Subcutaneous abdominal adipose tissue (tissue), 5 donors: Measurements from ENCODE around the gene PKIG.
A peak's percentile ranks its signal among the peaks of the same experiment; 100 is the strongest.

ENCODE experiments used
- H3K27ac ChIP-seq: one replicate; pipeline ENCODE4 v1.7.0; 2013; ENCODE audit warnings: low read depth, mild to moderate bottlenecking, inconsistent platforms, low read length, moderate library complexity
- H3K27me3 ChIP-seq, 5 donors: one replicate each; pipeline ENCODE4 v1.7.0; 2013; ENCODE audit warnings: low read length in 5 of 5, inconsistent platforms in 1 of 5; ENCODE audit not compliant: control insufficient read depth in 5 of 5, insufficient read depth in 4 of 5
- H3K36me3 ChIP-seq, 5 donors: one replicate each; pipeline ENCODE4 v1.7.0; 2013; ENCODE audit warnings: low read length in 5 of 5; ENCODE audit not compliant: control insufficient read depth in 5 of 5, insufficient read depth in 5 of 5
- H3K4me1 ChIP-seq, 5 donors: one replicate each; pipeline ENCODE4 v1.7.0; 2013; ENCODE audit warnings: low read length in 5 of 5, mild to moderate bottlenecking in 3 of 5, moderate library complexity in 1 of 5; ENCODE audit not compliant: control insufficient read depth in 5 of 5, insufficient read depth in 5 of 5
- H3K4me3 ChIP-seq, 5 donors: one replicate each; pipeline ENCODE4 v1.7.0; 2013; ENCODE audit warnings: low read length in 5 of 5, low read depth in 1 of 5
- H3K9ac ChIP-seq, 5 donors: one replicate each; pipeline ENCODE4 v1.7.0; 2013; ENCODE audit warnings: low read length in 5 of 5, mild to moderate bottlenecking in 4 of 5, moderate library complexity in 3 of 5
- H3K9me3 ChIP-seq, 5 donors: one replicate each; pipeline ENCODE4 v1.7.0; 2013; ENCODE audit warnings: low read length in 5 of 5; ENCODE audit not compliant: control insufficient read depth in 5 of 5
- donor health status: healthy.
- donor health status: healthy.
- donor health status: healthy.
- donor health status: healthy.
- donor health status: healthy.

The PKIG gene

DNA sequence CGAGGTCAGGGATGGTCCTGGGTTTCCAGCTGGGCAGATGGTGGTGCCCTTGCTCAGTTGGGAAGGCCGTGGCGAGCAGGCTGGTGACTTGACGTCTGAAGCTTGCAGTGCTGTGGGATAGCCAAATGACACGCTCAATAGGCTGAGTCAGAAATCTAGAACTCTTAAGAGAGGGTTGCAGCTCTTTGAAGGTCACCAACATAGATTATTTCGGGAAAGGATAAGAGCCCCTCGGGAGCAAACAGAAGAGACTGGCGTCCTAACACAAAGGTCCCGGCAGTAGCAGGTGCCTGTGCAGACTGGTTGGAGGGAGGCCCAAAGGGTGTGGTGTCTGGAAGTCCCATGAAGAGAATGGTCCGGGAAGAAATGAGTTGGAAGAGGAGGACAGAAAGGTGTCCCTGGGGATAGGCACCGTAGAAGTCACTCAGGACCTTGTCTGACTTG, 18.4 kb downstream of the PKIG start:
- Histone ChIP-seq H3K4me1 (peaks cover 17 to 79% (median 65%) of the 10 kb centered on the region in 5 donors), H3K36me3 (no peaks in the 10 kb centered on the region), H3K27me3 (no peaks in the 10 kb centered on the region), H3K4me3 (peak overlapping the region; percentile 10 to 45 (median 36)), H3K9ac (peak overlapping the region in 4 of 5 donors; percentile 7 to 70 (median 48)), H3K27ac (peak overlapping the region; percentile 93), H3K9me3 (no peaks in the 10 kb centered on the region)

DNA sequence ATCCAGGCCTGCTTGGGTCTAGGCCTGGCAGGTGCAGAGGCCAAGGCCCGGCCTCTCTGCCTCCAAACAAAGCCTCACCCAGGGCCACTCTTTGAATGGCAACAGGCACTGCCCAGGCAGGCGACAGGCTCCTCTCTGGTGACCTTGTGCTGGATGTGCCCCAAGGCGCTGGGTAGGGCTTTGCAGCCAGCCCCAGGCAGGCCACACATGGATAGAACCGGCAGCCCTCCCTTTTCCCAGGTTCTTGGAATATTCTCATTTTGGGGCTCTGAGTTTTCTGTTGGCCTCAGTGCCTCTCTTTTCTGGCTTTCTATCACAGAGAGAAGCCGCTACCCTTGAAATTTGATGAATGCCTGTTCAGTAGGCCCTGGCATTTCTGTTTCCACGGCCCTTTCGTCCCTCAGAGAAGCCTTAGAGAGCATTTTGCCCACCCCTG, 18.9 kb downstream of the PKIG start:
- H3K9ac ChIP-seq, result peak overlapping the region in 4 of 5 donors; percentile 7 to 70 (median 48)
- H3K27ac ChIP-seq, result peak overlapping the region; percentile 93
- H3K27me3 ChIP-seq, result no peaks in the 10 kb centered on the region
- H3K4me1 ChIP-seq, result peaks cover 17 to 75% (median 65%) of the 10 kb centered on the region in 5 donors
- no peaks in the 10 kb centered on the region for H3K36me3 ChIP-seq
- peak overlapping the region; percentile 10 to 45 (median 36) for H3K4me3 ChIP-seq
- H3K9me3 ChIP-seq, result no peaks in the 10 kb centered on the region

DNA sequence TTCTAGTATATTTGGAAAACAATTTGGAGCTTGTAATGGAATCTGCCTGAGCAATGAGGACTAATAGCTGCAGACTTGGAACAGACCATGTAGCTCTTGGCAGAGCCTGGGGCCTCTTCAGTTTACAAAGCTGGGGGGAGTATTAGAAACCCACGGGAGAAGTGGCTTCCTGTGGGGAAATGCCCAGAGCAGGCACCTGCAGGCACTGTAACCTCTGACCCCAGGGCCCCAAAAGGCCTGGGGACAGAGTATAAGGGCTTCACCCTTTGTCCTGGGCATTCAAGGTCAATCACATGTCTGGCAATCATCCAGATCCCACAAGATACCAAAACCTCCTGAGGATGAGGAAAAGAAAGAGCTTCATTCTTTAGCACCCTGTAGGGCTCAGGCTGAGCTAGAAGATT, 19.4 kb downstream of the PKIG start:
- Histone ChIP-seq H3K9ac (peak overlapping the region in 4 of 5 donors; percentile 7 to 64 (median 30)), H3K4me1 (peaks cover 17 to 70% (median 65%) of the 10 kb centered on the region in 5 donors), H3K9me3 (no peaks in the 10 kb centered on the region), H3K4me3 (peak overlapping the region in 2 of 5 donors; percentile 22 to 36), H3K36me3 (no peaks in the 10 kb centered on the region), H3K27ac (peak overlapping the region; percentile 93), H3K27me3 (no peaks in the 10 kb centered on the region)

DNA sequence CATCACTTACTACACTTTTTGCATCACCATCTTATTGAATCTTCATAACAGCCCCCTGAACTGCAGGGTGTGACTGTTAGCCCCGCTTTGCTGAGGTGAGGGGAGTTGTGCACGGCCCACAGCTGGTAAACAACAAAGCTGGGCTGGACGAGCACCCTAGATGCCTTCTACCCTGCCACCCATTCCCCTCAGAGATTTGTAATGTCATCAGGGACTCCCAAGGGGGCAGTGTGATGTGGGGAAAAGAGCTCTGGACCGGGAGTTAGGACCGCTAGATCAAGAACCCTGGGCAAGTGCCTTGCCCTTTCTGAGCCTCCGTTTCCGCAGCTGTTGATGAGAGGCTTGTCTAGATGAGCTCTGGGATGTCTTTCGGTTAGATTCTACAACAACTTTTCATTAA, 20.9 kb downstream of the PKIG start:
- Histone ChIP-seq H3K9ac (no peak overlapping the region), H3K27ac (peak overlapping the region; percentile 5), H3K27me3 (no peaks in the 10 kb centered on the region), H3K36me3 (no peaks in the 10 kb centered on the region), H3K9me3 (no peaks in the 10 kb centered on the region), H3K4me1 (peaks cover 15 to 57% (median 53%) of the 10 kb centered on the region in 5 donors), H3K4me3 (no peak overlapping the region)

DNA sequence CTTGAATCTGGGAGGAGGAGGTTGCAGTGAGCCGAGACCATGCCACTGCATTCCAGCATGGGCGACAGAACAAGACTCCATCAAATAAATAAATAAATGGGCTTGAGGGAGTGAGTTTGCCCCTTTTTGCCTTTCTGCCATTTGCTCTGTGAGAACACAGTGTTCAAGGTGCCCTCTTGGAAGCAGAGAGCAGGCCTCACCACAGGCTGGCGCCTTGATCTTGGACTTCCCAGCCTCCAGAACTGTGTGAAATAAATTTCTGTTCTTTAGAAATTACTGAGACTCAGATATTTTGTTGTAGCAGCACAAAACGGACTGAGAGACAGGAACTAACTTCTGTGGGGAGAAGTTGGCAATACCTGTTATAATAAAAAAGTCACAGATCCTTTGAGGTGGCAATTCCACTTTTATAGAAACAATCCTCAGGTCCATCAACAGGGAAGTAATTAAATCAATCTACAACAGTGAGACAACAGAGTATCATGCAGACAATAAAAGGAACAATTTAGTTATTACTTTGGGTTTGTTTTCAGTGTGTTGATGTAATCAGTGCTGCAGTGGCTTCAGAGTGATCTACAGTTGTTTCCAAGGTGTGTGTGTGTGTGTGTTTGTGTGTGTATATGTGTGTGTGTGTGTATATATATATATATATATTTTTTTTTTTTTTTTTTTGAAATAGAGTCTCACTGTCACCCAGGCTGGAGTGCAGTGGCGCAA, 24.5 kb downstream of the PKIG start:
- no peaks in the 10 kb centered on the region for H3K36me3 ChIP-seq
- no peak overlapping the region for H3K9ac ChIP-seq
- H3K4me3 ChIP-seq, result no peak overlapping the region
- H3K27ac ChIP-seq, result no peak overlapping the region
- H3K27me3 ChIP-seq, result no peaks in the 10 kb centered on the region
- peaks cover 11 to 43% (median 36%) of the 10 kb centered on the region in 5 donors for H3K4me1 ChIP-seq
- H3K9me3 ChIP-seq, result no peaks in the 10 kb centered on the region

DNA sequence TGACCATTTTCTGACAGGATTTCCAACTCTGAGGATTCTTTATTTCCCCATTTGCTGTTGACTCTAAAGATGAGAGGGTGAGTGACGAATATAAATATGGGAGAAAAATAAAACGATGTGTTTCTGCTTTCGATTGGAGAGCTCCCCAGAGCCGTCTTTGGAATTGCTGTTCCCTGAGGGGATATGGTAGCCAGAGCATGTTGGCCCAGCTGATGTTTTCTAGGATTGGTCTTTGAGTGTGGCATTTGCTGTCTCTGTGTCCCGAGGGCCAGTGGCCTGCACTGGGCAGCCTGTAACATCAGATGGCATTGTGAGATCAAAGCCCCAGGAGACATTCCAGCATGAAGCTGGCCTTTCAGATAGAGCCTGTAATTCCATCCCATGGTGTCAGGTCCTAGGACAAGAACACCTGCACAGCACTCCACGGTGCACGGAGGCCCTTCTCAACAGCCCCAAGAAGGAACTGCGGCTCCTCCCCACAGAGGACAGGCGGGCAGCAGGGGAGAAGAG, 26.7 kb downstream of the PKIG start:
- Histone ChIP-seq H3K27ac (peak overlapping the region; percentile 94), H3K36me3 (peaks cover 0 to 9% (median 5%) of the 10 kb centered on the region in 5 donors), H3K9me3 (no peaks in the 10 kb centered on the region), H3K9ac (peak overlapping the region; percentile 30 to 72 (median 64)), H3K4me1 (peaks cover 8 to 33% (median 22%) of the 10 kb centered on the region in 5 donors), H3K4me3 (peak overlapping the region in 4 of 5 donors; percentile 6 to 68 (median 54)), H3K27me3 (no peaks in the 10 kb centered on the region)

DNA sequence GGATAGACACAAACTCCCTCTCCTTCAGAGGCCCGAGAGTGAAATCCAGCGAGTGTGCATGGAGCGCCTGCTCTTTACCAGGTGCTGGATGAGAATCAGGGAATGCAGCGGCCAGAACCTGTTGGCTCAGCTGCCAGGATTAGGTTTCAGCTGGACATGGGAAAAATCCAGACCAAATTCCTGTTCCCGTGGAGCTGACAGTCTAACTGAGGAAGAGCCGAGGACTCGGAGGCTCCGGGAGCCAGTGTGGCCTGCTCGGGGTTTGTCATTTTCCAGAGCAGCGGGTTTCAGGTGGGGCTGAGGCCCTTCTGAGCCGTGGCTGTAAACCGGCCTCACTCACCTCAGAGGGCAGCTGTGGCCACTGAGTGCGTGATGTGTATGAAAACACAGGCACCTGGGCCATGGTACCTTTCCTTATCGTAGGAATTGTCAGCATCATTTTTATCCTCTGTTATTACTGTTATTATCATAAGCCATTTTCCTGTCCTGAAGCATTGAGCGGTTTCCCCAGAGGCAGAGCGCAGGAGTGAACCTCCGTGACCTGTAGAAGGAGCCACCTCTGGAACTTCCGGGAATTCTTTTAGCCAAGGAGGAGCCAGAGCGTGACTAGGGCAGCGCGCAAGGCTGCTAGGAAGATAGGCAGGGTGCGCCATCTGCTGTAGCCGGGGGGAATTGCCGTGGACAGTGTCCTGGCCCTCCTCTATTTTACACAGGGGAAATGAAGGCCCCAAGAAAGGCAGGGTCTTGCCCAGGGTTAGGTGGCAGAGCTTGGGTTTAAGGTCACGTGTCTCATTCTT, 27.3 kb downstream of the PKIG start:
- Histone ChIP-seq H3K27me3 (no peaks in the 10 kb centered on the region), H3K9ac (peak overlapping the region; percentile 8 to 72 (median 64)), H3K27ac (peak overlapping the region; percentile 94), H3K4me1 (peaks cover 8 to 34% (median 23%) of the 10 kb centered on the region in 5 donors), H3K36me3 (peaks cover 0 to 15% (median 10%) of the 10 kb centered on the region in 5 donors), H3K9me3 (no peaks in the 10 kb centered on the region), H3K4me3 (peak overlapping the region; percentile 6 to 68 (median 53))

DNA sequence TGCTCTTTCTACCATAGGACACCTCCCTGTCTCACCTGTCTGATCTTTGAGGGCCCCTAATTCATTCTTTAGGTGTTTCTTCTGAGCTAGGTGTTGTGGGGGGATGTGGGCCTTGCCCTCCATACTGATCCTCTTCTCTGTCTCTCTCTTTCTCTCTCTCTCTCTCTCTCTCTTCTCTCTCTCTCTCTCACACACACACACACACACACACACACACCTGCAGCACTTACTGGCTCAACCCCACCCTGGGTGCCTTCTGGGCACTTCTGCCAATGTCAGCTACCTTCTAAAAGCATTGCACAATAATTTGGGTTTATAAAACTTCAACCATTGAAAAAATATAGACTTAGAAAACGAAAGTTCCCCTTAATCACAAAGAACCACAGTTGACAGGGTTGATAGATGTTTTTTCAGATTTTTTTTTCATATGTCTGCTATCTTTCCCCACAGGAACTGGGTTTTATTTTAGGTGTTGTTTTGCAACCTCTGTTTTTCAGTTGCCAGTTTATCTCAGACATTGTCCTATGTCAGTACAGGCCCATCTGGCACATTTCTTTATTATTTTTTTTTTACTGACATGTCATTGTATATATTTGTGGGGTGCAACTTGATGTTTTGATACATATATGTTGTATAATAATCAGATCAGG, 28.1 kb downstream of the PKIG start:
- peak overlapping the region; percentile 8 to 64 (median 35) for H3K9ac ChIP-seq
- H3K4me3 ChIP-seq, result no peak overlapping the region
- H3K27ac ChIP-seq, result peak overlapping the region; percentile 94
- H3K4me1 ChIP-seq, result peaks cover 13 to 41% (median 30%) of the 10 kb centered on the region in 5 donors
- peaks cover 0 to 2% (median 0%) of the 10 kb centered on the region in 5 donors for H3K27me3 ChIP-seq
- no peaks in the 10 kb centered on the region for H3K9me3 ChIP-seq
- peaks cover 0 to 17% (median 13%) of the 10 kb centered on the region in 5 donors for H3K36me3 ChIP-seq

DNA sequence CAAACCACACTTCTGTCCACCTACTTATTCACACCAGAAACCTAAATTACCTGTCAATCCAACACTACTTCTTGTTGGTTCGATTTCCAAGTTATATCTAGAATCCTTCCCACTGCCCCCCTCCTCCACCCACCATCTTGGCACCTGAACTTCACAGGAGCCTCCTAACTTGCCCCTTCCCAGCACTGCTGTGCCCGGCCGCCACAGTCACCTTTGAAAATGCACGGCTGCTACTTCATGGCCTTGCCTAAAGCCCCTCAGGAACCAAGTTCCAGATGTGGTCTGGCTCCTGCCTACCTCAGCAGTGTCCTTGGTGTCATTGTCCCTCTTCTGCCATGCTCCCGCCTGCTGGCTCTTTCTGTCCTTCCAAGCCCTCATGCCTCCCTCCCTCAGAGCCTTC, 31.2 kb downstream of the PKIG start:
- peaks cover 0 to 39% (median 31%) of the 10 kb centered on the region in 5 donors for H3K36me3 ChIP-seq
- H3K4me1 ChIP-seq, result peaks cover 26 to 61% (median 49%) of the 10 kb centered on the region in 5 donors

More for the DNA sequence above, 31.2 kb downstream of the PKIG start:
- H3K9ac ChIP-seq, result no peak overlapping the region
- peaks cover 0 to 4% (median 0%) of the 10 kb centered on the region in 5 donors for H3K27me3 ChIP-seq
- no peak overlapping the region for H3K4me3 ChIP-seq
- H3K9me3 ChIP-seq, result no peaks in the 10 kb centered on the region
- H3K27ac ChIP-seq, result peak overlapping the region; percentile 87
